ENCODE results near the gene DCTN5.

DNA sequence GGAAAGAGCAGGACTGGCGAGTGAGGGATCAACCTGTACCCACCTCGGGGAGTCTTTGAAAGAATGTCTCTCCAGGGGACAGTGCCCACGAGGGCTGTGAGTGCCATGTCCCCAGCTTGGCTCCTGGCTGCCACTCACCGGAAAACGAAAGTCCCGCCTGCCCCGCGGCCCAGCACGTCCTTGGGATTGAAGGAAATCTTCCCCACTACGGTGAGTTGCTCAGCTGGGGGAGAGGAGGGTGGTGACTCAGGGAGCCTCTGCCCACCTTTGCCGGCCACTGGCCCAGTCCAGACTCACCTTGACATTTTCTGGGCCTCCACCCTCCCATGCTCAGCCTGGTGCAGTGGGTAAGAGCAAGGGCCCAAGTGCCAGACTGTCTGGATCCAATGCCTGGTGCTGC is 54.5 kb downstream of the DCTN5 start:
- TF ChIP-seq, protein P1, sequence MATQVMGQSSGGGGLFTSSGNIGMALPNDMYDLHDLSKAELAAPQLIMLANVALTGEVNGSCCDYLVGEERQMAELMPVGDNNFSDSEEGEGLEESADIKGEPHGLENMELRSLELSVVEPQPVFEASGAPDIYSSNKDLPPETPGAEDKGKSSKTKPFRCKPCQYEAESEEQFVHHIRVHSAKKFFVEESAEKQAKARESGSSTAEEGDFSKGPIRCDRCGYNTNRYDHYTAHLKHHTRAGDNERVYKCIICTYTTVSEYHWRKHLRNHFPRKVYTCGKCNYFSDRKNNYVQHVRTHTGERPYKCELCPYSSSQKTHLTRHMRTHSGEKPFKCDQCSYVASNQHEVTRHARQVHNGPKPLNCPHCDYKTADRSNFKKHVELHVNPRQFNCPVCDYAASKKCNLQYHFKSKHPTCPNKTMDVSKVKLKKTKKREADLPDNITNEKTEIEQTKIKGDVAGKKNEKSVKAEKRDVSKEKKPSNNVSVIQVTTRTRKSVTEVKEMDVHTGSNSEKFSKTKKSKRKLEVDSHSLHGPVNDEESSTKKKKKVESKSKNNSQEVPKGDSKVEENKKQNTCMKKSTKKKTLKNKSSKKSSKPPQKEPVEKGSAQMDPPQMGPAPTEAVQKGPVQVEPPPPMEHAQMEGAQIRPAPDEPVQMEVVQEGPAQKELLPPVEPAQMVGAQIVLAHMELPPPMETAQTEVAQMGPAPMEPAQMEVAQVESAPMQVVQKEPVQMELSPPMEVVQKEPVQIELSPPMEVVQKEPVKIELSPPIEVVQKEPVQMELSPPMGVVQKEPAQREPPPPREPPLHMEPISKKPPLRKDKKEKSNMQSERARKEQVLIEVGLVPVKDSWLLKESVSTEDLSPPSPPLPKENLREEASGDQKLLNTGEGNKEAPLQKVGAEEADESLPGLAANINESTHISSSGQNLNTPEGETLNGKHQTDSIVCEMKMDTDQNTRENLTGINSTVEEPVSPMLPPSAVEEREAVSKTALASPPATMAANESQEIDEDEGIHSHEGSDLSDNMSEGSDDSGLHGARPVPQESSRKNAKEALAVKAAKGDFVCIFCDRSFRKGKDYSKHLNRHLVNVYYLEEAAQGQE (IDR thresholded peaks at IDR 0.05; ENCODE audit: low read depth, low read length): no peak
- no peak for TF ChIP-seq EZH2phosphoT487 (IDR thresholded peaks at IDR 0.05; ENCODE audit: borderline replicate concordance, low read depth)
- TF ChIP-seq RAD21 (IDR thresholded peaks at IDR 0.05; ENCODE audit: low read length): no peak
- no peak for TF ChIP-seq YY1 (IDR thresholded peaks at IDR 0.05; ENCODE audit: low read depth)
- no peak for TF ChIP-seq GATA2 (CRISPR knock-in tag; IDR thresholded peaks at IDR 0.05)
- TF ChIP-seq CTCF (IDR thresholded peaks at IDR 0.05): no peak
- no peak for TF ChIP-seq MXI1 (IDR thresholded peaks at IDR 0.05; ENCODE audit: low read depth, low read length)
- TF ChIP-seq MAX (IDR thresholded peaks at IDR 0.05; ENCODE audit: low read depth): no peak

Data from SK-N-SH (cell line).